Putamen (tissue), 1 donor: ENCODE measurements around the gene OR10J4.
"Not testable (repeated sequence)": the region's sequence is repeated elsewhere in the genome, so short reads cannot be mapped to it uniquely, and the experiment has no call there.

Experiments
- DNase-seq: peaks from one replicate; pipeline ENCODE4 v3.0.0-alpha.2; 2016; ENCODE audit warnings: low spot score

The OR10J4 gene

DNA sequence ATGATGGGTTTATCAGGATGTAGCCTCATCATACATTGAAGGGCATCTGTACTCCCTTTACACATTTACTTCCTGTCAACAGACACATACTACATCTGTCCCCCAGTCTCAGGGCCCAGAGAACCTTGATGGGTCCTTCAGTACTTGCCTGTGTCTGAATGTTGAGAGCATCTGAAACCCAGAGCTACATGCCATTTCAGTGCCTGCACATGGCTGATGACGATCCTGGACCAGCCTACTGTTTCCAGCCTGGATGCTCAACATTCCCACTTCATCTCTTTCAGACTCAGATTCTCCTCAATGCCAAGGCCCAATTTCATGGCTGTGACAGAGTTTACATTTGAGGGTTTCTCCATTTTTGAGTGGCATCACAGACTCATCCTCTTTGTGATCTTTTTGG, at the start of gene OR10J4:
OR10J4 (plus strand) TSS at position 301 of the 400 bp plus-strand sequence.
- DNase-seq, result no peak

- DNase-seq, result no peak
Observed at GRCh38 chr1:159406821-159407220, 25.2 kb upstream of the OR10J4 start.

GRCh38 chr1:159408862-159409400, 23.1 kb upstream of the OR10J4 start:
- no peak for DNase-seq

DNA sequence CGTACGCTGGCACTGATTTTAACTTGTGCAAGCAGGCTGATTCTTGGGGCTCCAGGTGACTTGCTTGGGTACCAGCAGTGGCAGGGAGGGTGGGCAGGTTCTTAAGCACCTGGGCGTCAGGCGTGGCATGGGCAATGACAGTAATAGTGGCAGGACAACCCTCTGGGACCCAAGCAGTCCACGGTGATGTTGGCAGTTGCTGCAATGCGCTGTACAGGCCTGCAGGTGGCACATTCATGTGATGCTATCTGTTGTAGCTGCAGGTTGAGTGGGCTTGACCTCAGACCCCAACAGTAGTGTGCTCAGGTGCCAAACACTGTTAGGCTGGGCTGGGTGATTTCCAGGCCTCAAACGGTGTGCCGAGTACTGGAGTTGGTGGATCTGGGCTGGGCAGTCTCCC, 10.2 kb upstream of the OR10J4 start:
- no peak for DNase-seq

GRCh38 chr1:159428536-159428935, 3.5 kb upstream of the OR10J4 start:
- no peak for DNase-seq

- no peak for DNase-seq
Observed at GRCh38 chr1:159429074-159429861, 2.7 kb upstream of the OR10J4 start.

DNA sequence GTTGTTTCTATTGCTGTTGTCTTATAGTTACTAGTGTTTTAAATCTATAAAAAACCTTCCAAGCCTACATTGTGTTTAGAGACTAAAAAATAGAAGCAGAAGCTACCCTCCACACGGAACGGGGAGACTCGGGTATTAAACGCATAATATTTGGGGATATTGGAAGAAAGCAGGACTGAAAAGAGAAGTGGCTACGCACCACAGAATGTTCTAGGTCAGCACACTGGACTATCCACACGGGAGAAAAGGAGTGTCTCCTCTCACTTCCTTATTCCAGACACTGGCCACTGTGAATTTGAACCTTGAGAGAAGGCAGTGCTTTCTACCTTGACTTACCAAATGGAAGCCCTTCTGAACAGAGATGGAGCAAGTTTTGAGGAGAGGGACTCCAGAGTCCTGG, 1.0 kb upstream of the OR10J4 start:
- DNase-seq, result peak; percentile 3

- peak; percentile 20 for DNase-seq
Observed at GRCh38 chr1:159436469-159436868, 4.5 kb downstream of the OR10J4 start.

- no peak for DNase-seq
Observed at GRCh38 chr1:159439422-159439821, 7.4 kb downstream of the OR10J4 start, which contains the start of gene OR10J1. TSS of gene OR10J1 (plus strand) at chr1:159439722. CDS start at chr1:159439792, 70 bp downstream.

DNA sequence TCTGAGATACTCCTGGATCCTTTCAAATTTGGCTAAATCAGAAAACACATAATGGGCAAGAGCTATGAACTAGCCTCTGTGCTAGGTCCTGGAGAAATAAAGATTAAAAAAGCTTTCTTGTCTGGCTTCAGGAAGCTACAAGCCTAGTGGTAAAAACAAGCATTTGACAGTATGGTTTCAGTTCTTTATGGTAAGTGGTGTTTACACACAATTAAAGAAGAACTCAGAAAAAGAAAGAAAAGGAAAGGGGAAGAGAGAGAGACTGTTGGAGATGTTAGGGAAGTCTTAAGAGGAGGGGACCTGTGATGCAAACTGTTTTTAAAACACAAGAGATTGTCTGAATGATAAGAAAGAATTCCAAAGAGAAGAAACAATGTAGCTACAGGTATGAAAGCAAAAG, 9.4 kb downstream of the OR10J4 start:
- DNase-seq, result peak; percentile 9

GRCh38 chr1:159442428-159442827, 10.4 kb downstream of the OR10J4 start:
- DNase-seq, result no peak

- no peak for DNase-seq
Observed at GRCh38 chr1:159443066-159443750, 11.2 kb downstream of the OR10J4 start.

- DNase-seq, result no peak
Observed at GRCh38 chr1:159444511-159444910, 12.5 kb downstream of the OR10J4 start.

GRCh38 chr1:159448181-159448580, 16.2 kb downstream of the OR10J4 start:
- DNase-seq, result no peak

DNA sequence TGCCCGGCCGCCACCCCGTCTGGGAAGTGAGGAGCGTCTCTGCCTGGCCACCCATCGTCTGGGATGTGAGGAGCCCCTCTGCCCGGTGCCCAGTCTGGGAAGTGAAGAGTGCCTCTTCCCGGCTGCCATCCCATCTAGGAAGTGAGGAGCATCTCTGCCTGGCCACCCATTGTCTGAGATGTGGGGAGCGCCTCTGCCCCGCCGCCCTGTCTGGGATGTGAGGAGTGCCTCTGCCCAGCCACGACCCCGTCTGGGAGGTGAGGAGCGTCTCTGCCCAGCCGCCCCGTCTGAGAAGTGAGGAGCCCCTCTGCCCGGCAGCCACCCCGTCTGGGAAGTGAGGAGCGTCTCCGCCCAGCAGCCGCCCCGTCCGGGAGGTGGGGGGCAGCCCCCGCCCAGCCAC, 17.6 kb downstream of the OR10J4 start:
- DNase-seq, result not testable (repeated sequence)

- no peak for DNase-seq
Observed at GRCh38 chr1:159459551-159459950, 27.5 kb downstream of the OR10J4 start.

DNA sequence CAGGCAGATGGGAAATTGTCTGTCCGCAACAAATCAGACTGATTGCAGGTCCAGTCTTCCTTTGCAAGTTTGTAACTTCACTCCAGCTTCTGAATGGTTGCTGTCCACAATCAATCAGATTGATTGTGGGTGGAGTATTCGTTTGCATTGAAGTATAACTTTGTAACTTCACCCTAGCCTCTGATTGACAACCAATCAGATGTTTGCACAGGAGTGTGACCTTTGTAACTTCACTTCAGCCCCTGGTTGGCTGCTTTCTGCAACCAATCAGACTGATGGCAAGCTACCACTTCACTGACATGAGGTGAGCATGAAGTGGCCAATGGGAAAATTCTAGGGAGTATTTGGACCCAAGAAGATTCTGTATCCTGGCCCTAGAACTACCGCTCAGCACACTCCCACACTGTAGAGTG, 33.2 kb downstream of the OR10J4 start:
- DNase-seq, result no peak

- no peak for DNase-seq
Observed at GRCh38 chr1:159468321-159468720, 36.3 kb downstream of the OR10J4 start.

GRCh38 chr1:159469921-159470533, 38.0 kb downstream of the OR10J4 start:
- DNase-seq, result no peak

GRCh38 chr1:159473335-159473734, 41.3 kb downstream of the OR10J4 start:
- DNase-seq, result no peak

GRCh38 chr1:159474926-159475325, 42.9 kb downstream of the OR10J4 start:
- no peak for DNase-seq
